ENCODE measurements around the gene CEP19.

The CEP19 gene

DNA sequence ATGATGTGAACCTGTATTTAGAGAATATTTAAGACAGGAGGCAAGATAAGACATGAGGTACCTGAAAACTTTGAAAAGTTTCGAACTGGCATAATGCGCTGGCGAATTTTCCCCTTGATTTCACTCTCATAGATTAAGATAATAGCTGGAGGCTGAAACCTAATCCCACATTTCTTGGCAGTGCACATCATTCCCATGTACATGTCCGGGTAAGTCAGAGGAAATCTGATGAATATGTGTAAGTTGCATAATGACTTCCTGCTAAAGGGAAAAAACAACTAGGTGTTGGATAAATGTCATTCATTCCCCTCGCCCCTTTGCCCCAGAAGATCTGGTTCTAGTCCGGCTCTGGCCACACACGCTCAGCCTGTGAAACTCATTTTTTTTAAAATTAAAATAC, 3.6 kb downstream of the CEP19 start:
- H3K27me3 ChIP-seq (ENCODE audit: insufficient read depth, low read length, poor library complexity), result no peaks in the 10 kb centered on the region
- H3K36me3 ChIP-seq (ENCODE audit: insufficient read depth, low read length), result no peaks in the 10 kb centered on the region; the same call in 1 of the 2 replicates
- H3K4me3 ChIP-seq (ENCODE audit: low read depth in 1 of 2, low read length in 2 of 2), result no peak overlapping the region
- H4K20me1 ChIP-seq (ENCODE audit: insufficient read depth, low read length), result no peaks in the 10 kb centered on the region
- ATAC-seq (ENCODE audit: insufficient read depth, low read depth), result no peak
- H3K9ac ChIP-seq (ENCODE audit: low read depth, low read length), result no peak overlapping the region
- no peak for TF ChIP-seq EZH2 (IDR thresholded peaks at IDR 0.05; ENCODE audit: borderline replicate concordance, low read depth, low read length, severe bottlenecking)
- TF ChIP-seq, protein P1, sequence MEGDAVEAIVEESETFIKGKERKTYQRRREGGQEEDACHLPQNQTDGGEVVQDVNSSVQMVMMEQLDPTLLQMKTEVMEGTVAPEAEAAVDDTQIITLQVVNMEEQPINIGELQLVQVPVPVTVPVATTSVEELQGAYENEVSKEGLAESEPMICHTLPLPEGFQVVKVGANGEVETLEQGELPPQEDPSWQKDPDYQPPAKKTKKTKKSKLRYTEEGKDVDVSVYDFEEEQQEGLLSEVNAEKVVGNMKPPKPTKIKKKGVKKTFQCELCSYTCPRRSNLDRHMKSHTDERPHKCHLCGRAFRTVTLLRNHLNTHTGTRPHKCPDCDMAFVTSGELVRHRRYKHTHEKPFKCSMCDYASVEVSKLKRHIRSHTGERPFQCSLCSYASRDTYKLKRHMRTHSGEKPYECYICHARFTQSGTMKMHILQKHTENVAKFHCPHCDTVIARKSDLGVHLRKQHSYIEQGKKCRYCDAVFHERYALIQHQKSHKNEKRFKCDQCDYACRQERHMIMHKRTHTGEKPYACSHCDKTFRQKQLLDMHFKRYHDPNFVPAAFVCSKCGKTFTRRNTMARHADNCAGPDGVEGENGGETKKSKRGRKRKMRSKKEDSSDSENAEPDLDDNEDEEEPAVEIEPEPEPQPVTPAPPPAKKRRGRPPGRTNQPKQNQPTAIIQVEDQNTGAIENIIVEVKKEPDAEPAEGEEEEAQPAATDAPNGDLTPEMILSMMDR (IDR thresholded peaks at IDR 0.05; ENCODE audit: borderline replicate concordance, extremely low read depth, low read length, poor library complexity, severe bottlenecking), result no peak
- no peak for DNase-seq
- H3K4me1 ChIP-seq (ENCODE audit: insufficient read depth, low read length), result peaks cover 22% of the 10 kb centered on the region
- no peak overlapping the region for H2AFZ ChIP-seq (ENCODE audit: low read depth, low read length)
- H3K27ac ChIP-seq (ENCODE audit: low read length), result no peak overlapping the region
- H3K9me3 ChIP-seq (ENCODE audit: insufficient read depth, low read length, severe bottlenecking), result no peaks in the 10 kb centered on the region
- no peak overlapping the region for H3K4me2 ChIP-seq (ENCODE audit: insufficient read depth, low read length)
- H3K79me2 ChIP-seq (ENCODE audit: insufficient read depth, low read length), result peaks cover 22% of the 10 kb centered on the region

GRCh38 chr3:196707566-196707965, 4.5 kb downstream of the CEP19 start:
- no peak overlapping the region for H3K27ac ChIP-seq (ENCODE audit: low read length)
- no peaks in the 10 kb centered on the region for H4K20me1 ChIP-seq (ENCODE audit: insufficient read depth, low read length)
- no peaks in the 10 kb centered on the region; the same call in 1 of the 2 replicates for H3K36me3 ChIP-seq (ENCODE audit: insufficient read depth, low read length)
- ATAC-seq (ENCODE audit: insufficient read depth, low read depth), result no peak
- DNase-seq, result no peak
- no peak overlapping the region for H2AFZ ChIP-seq (ENCODE audit: low read depth, low read length)
- H3K27me3 ChIP-seq (ENCODE audit: insufficient read depth, low read length, poor library complexity), result no peaks in the 10 kb centered on the region
- H3K9me3 ChIP-seq (ENCODE audit: insufficient read depth, low read length, severe bottlenecking), result no peaks in the 10 kb centered on the region
- no peak overlapping the region for H3K4me3 ChIP-seq (ENCODE audit: low read depth in 1 of 2, low read length in 2 of 2)
- TF ChIP-seq EZH2 (IDR thresholded peaks at IDR 0.05; ENCODE audit: borderline replicate concordance, low read depth, low read length, severe bottlenecking), result no peak
- TF ChIP-seq, protein P1 (IDR thresholded peaks at IDR 0.05; ENCODE audit: borderline replicate concordance, extremely low read depth, low read length, poor library complexity, severe bottlenecking), result no peak
- H3K9ac ChIP-seq (ENCODE audit: low read depth, low read length), result no peak overlapping the region
- no peak overlapping the region for H3K4me2 ChIP-seq (ENCODE audit: insufficient read depth, low read length)
- H3K79me2 ChIP-seq (ENCODE audit: insufficient read depth, low read length), result peaks cover 13% of the 10 kb centered on the region
- peaks cover 14% of the 10 kb centered on the region for H3K4me1 ChIP-seq (ENCODE audit: insufficient read depth, low read length)

- H3K9me3 ChIP-seq (ENCODE audit: insufficient read depth, low read length, severe bottlenecking), result no peaks in the 10 kb centered on the region
- H3K4me1 ChIP-seq (ENCODE audit: insufficient read depth, low read length), result peaks cover 14% of the 10 kb centered on the region
- no peaks in the 10 kb centered on the region for H4K20me1 ChIP-seq (ENCODE audit: insufficient read depth, low read length)
- no peak overlapping the region for H3K27ac ChIP-seq (ENCODE audit: low read length)
- H2AFZ ChIP-seq (ENCODE audit: low read depth, low read length), result no peak overlapping the region
- H3K79me2 ChIP-seq (ENCODE audit: insufficient read depth, low read length), result peaks cover 11% of the 10 kb centered on the region
- ATAC-seq (ENCODE audit: insufficient read depth, low read depth), result no peak
- no peak overlapping the region for H3K9ac ChIP-seq (ENCODE audit: low read depth, low read length)
- no peaks in the 10 kb centered on the region for H3K36me3 ChIP-seq (ENCODE audit: insufficient read depth, low read length)
- no peak overlapping the region for H3K4me3 ChIP-seq (ENCODE audit: low read depth in 1 of 2, low read length in 2 of 2)
- H3K4me2 ChIP-seq (ENCODE audit: insufficient read depth, low read length), result no peak overlapping the region
- no peak for TF ChIP-seq EZH2 (IDR thresholded peaks at IDR 0.05; ENCODE audit: borderline replicate concordance, low read depth, low read length, severe bottlenecking)
- TF ChIP-seq, protein P1 (IDR thresholded peaks at IDR 0.05; ENCODE audit: borderline replicate concordance, extremely low read depth, low read length, poor library complexity, severe bottlenecking), result no peak
- no peak for DNase-seq
- H3K27me3 ChIP-seq (ENCODE audit: insufficient read depth, low read length, poor library complexity), result no peaks in the 10 kb centered on the region
These were observed 5.3 kb downstream of the CEP19 start for GRCh38 chr3:196706731-196707130.

DNA sequence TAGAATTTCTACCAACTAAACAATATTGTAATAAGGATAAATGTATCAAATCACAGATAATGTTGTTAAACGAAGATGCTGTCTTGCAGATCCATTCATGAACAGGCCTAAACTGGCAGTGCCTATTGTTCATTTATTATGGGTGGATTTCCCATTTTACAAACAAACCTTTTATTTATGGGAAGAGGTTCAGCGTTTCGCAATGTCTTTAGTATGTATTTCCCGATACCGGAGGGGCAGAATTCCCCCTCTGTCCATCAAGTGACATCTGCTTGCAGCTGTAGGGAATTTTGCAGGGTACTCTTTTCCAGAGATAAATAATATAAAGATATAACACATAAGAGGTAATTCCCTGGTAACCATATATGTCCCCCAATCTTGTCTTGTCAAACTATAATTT, 5.7 kb downstream of the CEP19 start:
- no peak for ATAC-seq (ENCODE audit: insufficient read depth, low read depth)
- Histone ChIP-seq H3K4me2 (ENCODE audit: insufficient read depth, low read length) (no peak overlapping the region), H3K4me3 (ENCODE audit: low read depth in 1 of 2, low read length in 2 of 2) (no peak overlapping the region), H3K4me1 (ENCODE audit: insufficient read depth, low read length) (peaks cover 10% of the 10 kb centered on the region), H3K36me3 (ENCODE audit: insufficient read depth, low read length) (no peaks in the 10 kb centered on the region), H3K27me3 (ENCODE audit: insufficient read depth, low read length, poor library complexity) (no peaks in the 10 kb centered on the region), H3K27ac (ENCODE audit: low read length) (no peak overlapping the region), H3K9ac (ENCODE audit: low read depth, low read length) (no peak overlapping the region), H3K79me2 (ENCODE audit: insufficient read depth, low read length) (peaks cover 9% of the 10 kb centered on the region), H4K20me1 (ENCODE audit: insufficient read depth, low read length) (no peaks in the 10 kb centered on the region), H3K9me3 (ENCODE audit: insufficient read depth, low read length, severe bottlenecking) (no peaks in the 10 kb centered on the region), H2AFZ (ENCODE audit: low read depth, low read length) (no peak overlapping the region)
- TF ChIP-seq EZH2 (IDR thresholded peaks at IDR 0.05; ENCODE audit: borderline replicate concordance, low read depth, low read length, severe bottlenecking), result no peak
- TF ChIP-seq, protein P1 (IDR thresholded peaks at IDR 0.05; ENCODE audit: borderline replicate concordance, extremely low read depth, low read length, poor library complexity, severe bottlenecking), result no peak
- no peak for DNase-seq

All from DND-41 (cell line).